A673 (cell line): ENCODE measurements around the gene TST. TPM values are rescaled to one million over a fixed set of nuclear protein-coding genes. Genes with fewer than 3 reads are reported as not detected.

Source experiments
- BruUV-seq: library from RNA; stranded (reverse); fragments of 400-500 nt; replicated peaks from 2 replicates; lab custom pipeline; 2021; lab: Mats Ljungman, UMichigan
- CTCF ChIA-PET: fragments of 300-600 bp; sonication (Branson Sonifier 250); formaldehyde crosslinking; loops from one replicate; lab custom pipeline; 2022; ENCODE audit warnings: antibody characterized with exemption; lab: Charles Lee
- POLR2A ChIA-PET: fragments of 300-600 bp; sonication (Branson Sonifier 250); formaldehyde crosslinking; loops from one replicate; lab custom pipeline; 2022; ENCODE audit warnings: antibody characterized with exemption; ENCODE audit not compliant: low non-redundant PET; lab: Charles Lee
- DNase-seq: peaks from one replicate; pipeline ENCODE4 v3.0.0-alpha.2; 2015; ENCODE audit warnings: low spot score
- H3K27ac ChIP-seq: fragments of 200-600 bp; sonication (generic); 2 replicates; pipeline ENCODE4 v1.5.1; 2016; ENCODE audit warnings: mixed run types, low read depth, mild to moderate bottlenecking, mixed read lengths, antibody characterized with exemption, low read length; ENCODE audit not compliant: poor library complexity, severe bottlenecking
- H3K27me3 ChIP-seq: fragments of 200-600 bp; sonication (generic); replicated peaks from 2 replicates; pipeline ENCODE4 v1.6.1; 2017; ENCODE audit warnings: mixed run types, low read depth, mild to moderate bottlenecking, mixed read lengths, antibody characterized with exemption, low read length; ENCODE audit not compliant: insufficient read depth, poor library complexity
- H3K36me3 ChIP-seq: fragments of 200-600 bp; sonication (generic); 2 replicates; pipeline ENCODE4 v1.6.1; 2016; ENCODE audit warnings: mixed run types, mild to moderate bottlenecking, mixed read lengths, antibody characterized with exemption, low read length; ENCODE audit not compliant: insufficient read depth, poor library complexity, severe bottlenecking
- H3K4me1 ChIP-seq: fragments of 200-600 bp; sonication (generic); 2 replicates; pipeline ENCODE4 v1.6.1; 2017; ENCODE audit warnings: mixed run types, mild to moderate bottlenecking, mixed read lengths, antibody characterized with exemption, low read length; ENCODE audit not compliant: insufficient read depth, poor library complexity, severe bottlenecking
- H3K4me3 ChIP-seq: fragments of 200-600 bp; sonication (generic); 2 replicates; pipeline ENCODE4 v1.5.1; 2016; ENCODE audit warnings: low read depth, mixed run types, mild to moderate bottlenecking, mixed read lengths, low read length; ENCODE audit not compliant: poor library complexity, severe bottlenecking
- H3K9me3 ChIP-seq: fragments of 200-600 bp; sonication (generic); 2 replicates; pipeline ENCODE4 v1.6.1; 2016; ENCODE audit warnings: mixed run types, low read depth, mild to moderate bottlenecking, mixed read lengths, antibody characterized with exemption, low read length; ENCODE audit not compliant: poor library complexity, severe bottlenecking
- EZH2 ChIP-seq: fragments of 200-600 bp; sonication (generic); IDR thresholded peaks from 2 replicates; pipeline ENCODE4 v1.6.1; 2017; ENCODE audit warnings: borderline replicate concordance, low read depth, mild to moderate bottlenecking, mixed read lengths, antibody characterized with exemption, low read length; ENCODE audit not compliant: poor library complexity, severe bottlenecking
- intact Hi-C: fragments of 100-400 bp; cut with micrococcal nuclease; formaldehyde crosslinking; loops from one replicate; pipeline ENCODE4 v1.10.0; 2022; ENCODE audit not compliant: unreplicated experiment
- total RNA-seq: library from RNA; stranded (reverse); gene quantifications from 2 replicates; pipeline ENCODE4 v1.2.3, GENCODE V29; 2021
- TF ChIP-seq, protein P1 (sequence below): fragments of 300-800, 200-600 bp; sonication (generic); conservative IDR thresholded peaks from 2 replicates; pipeline ENCODE4 v1.5.1; 2017; ENCODE audit warnings: low read depth, mild to moderate bottlenecking, antibody characterized with exemption, low read length, moderate library complexity, mixed read lengths

The TST gene
- total RNA-seq, 1 experiment from 2014 or later: 31.3 TPM

DNA sequence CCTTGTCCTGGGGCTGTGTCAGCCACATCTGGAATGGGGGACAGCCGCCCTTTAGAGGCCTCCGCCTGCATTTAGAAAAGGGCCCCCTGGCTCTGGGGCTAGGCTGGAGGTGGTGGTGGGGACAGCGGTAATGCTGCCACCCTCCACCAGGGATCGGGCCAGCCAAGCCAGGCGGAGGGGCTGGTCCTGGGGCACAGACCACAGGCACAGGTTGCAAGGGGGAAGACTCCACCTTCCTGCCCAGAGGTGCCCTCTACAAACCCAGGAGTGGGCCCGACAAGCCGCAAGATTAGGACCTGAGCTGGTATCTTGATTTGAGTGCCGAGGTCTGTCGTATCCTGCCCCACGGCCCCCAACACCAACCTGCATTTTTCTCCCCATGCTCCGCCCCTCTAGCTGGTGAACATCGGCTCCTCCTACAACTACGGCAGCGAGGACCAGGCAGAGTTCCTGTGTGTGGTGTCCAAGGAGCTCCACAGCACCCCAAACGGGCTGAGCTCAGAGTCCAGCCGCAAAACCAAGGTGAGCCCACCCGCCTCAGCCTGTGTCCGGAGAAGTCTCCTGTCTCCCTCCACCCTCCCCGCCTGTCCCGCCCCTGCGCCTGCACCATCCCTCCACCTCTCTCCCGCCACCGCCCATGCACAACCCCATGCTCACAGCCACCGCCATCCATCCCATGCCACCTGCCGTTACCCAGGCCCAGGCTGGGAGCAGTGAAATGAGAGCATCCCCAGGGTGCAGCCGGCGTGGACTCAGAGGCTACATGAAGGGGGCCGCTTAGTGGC is 39.9 kb upstream of the TST start:
- ChIA-PET POLR2A (no interaction called here), CTCF (no interaction called here)
- BruUV-seq: no TSS peak

DNA sequence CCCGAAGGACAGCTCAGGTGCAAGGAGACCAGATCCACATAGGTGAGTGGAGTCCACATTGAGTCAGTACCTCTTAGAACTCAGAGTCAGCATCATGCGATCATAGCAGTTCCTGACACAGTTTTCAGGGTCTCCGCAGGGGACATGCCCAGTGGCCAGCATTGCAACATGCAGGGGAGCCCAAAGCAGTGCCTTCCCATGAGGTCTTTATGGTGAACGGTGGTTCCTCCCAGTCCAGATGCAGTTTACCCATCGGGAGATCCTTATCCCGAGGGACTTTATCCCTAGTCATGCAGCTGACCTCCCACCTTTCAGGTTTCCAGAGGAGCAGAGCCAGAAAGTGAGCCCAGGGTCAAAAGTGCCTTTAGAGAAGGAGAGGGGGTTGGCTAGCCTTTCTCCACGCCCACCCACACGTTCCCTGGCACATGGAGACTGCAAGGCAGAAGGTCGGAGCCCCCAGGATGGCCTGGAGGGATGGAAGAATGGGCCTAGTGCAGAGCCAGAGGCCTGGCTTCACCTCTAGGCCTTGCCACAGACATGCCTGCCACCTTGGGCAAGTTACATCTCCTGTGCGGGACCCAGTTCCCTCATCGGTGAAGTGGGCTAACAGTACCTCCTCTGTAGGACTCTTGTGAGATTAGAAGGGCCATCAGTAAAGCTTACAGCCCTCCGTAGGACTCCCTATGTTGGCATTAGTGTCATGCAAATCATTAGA is 38.7 kb upstream of the TST start:
- BruUV-seq: no TSS peak

More for the DNA sequence above, 39.9 kb upstream of the TST start:
- H3K4me1 ChIP-seq: no peaks in the 10 kb centered on the region
- no peak overlapping the region for H3K27ac ChIP-seq
- intact Hi-C loops: no loop called here
- H3K36me3 ChIP-seq: peaks cover 5% of the 10 kb centered on the region
- no peaks in the 10 kb centered on the region for H3K27me3 ChIP-seq
- no peaks in the 10 kb centered on the region for H3K9me3 ChIP-seq
- H3K4me3 ChIP-seq: no peak overlapping the region
- DNase-seq: no peak
- TF ChIP-seq, protein P1, sequence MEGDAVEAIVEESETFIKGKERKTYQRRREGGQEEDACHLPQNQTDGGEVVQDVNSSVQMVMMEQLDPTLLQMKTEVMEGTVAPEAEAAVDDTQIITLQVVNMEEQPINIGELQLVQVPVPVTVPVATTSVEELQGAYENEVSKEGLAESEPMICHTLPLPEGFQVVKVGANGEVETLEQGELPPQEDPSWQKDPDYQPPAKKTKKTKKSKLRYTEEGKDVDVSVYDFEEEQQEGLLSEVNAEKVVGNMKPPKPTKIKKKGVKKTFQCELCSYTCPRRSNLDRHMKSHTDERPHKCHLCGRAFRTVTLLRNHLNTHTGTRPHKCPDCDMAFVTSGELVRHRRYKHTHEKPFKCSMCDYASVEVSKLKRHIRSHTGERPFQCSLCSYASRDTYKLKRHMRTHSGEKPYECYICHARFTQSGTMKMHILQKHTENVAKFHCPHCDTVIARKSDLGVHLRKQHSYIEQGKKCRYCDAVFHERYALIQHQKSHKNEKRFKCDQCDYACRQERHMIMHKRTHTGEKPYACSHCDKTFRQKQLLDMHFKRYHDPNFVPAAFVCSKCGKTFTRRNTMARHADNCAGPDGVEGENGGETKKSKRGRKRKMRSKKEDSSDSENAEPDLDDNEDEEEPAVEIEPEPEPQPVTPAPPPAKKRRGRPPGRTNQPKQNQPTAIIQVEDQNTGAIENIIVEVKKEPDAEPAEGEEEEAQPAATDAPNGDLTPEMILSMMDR: no peak
- no peak for TF ChIP-seq EZH2

DNA sequence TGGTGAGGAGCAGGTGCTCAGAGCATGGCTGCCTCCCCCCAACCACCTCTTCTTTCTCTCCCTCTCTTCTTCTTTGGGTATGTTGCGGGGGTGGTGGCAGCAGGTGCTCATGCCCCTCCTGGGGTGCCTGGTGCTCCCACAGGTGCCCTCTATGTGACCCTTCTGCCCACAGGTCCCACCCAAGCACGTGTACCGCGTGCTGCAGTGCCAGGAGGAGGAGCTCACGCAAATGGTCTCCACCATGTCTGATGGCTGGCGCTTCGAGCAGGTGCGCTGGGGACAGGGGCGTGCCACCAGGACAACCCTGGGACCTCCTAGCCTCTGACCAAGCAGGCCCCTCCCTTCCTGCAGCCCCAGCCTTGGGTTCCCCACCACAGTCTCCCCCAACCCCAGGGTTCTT is 38.0 kb upstream of the TST start:
- Histone ChIP-seq H3K27ac (no peak overlapping the region), H3K36me3 (peaks cover 5% of the 10 kb centered on the region), H3K27me3 (no peaks in the 10 kb centered on the region), H3K4me1 (peaks cover 3% of the 10 kb centered on the region), H3K9me3 (no peaks in the 10 kb centered on the region), H3K4me3 (no peak overlapping the region)
- TF ChIP-seq, protein P1: no peak
- no peak for TF ChIP-seq EZH2
- no peak for DNase-seq
- no TSS peak for BruUV-seq
- intact Hi-C loops: no loop called here
- ChIA-PET POLR2A (no interaction called here), CTCF (no interaction called here)

More for the DNA sequence above, 38.7 kb upstream of the TST start:
- DNase-seq: no peak
- CTCF ChIA-PET: no interaction called here
- Histone ChIP-seq H3K36me3 (peaks cover 5% of the 10 kb centered on the region), H3K27me3 (no peaks in the 10 kb centered on the region), H3K4me3 (no peak overlapping the region), H3K4me1 (no peaks in the 10 kb centered on the region), H3K27ac (no peak overlapping the region), H3K9me3 (no peaks in the 10 kb centered on the region)
- intact Hi-C loops: no loop called here
- TF ChIP-seq, protein P1: no peak
- no peak for TF ChIP-seq EZH2
- POLR2A ChIA-PET: no interaction called here
